GM18511 (cell line): Measurements from ENCODE around the gene IL20RB.
"Not testable (repeated sequence)": the region's sequence is repeated elsewhere in the genome, so short reads cannot be mapped to it uniquely, and the experiment has no call there.

Source experiments
- ATAC-seq: cut with Tn5 transposase; IDR thresholded peaks from one replicate; pipeline ENCODE4 v1.9.1; 2021; ENCODE audit warnings: mild to moderate bottlenecking, moderate library complexity; ENCODE audit not compliant: unreplicated experiment

Gene IL20RB

DNA sequence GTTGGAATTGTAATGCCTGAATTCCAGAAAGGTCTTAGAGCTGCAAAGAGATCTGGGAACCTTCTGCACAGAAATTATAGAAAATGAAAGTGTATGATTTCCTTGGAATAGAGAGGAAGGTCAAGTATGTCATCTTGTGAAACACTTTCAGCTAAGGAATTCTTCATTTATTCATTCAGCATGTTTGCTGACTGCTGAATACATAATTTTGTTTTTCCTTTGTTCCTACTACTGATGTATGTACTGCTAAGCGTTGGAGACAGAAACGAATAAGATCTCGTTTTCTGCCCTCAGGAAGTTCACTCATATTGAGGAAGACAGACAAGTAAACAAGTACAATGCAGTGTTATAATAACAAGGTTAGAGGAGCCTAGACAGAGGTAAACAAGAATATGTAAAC, 14.3 kb upstream of the IL20RB start:
- ATAC-seq = no peak

DNA sequence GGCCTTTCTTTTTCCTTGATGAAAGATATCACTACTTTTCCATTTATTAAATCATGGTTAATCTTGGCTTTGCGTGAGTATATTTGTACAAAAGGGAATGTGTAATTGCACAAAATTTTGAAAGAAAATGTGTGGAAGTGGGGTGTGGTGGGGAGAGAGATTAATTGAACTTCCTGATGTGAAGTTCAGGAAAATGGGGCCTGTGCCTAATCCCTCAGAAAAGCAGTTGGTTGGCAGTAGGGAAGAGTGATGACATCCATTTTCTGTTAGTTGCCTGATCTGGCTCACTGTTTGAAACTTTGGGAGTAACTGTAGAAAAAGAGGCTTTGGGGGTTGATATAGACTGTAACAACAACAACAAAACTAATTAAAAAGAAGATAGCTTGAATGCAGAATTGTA, 10.8 kb upstream of the IL20RB start:
- no peak for ATAC-seq

DNA sequence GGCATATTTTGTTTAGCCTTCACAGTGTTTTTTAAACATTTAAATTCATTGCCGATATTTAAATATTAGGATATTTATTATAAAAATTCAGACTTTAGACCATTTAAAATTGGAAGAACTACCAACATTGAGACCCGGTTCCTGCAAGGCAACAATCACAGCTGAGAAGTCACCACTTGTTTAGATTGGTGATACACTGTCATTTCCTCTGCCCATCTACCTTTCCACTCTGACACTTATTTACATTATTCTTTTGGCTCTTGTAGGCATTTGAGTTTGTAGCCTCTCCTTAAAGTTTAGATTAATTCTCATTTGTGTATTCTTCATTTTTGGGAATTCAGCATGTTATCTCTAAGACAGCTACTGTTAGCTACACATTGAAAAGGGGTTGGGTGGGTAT, 10.3 kb upstream of the IL20RB start:
- no peak for ATAC-seq

- no peak for ATAC-seq
These were observed 8.6 kb upstream of the IL20RB start for GRCh38 chr3:136949146-136949545.

GRCh38 chr3:136949708-136950107, 8.1 kb upstream of the IL20RB start:
- no peak for ATAC-seq

GRCh38 chr3:136950623-136951022, 7.2 kb upstream of the IL20RB start:
- ATAC-seq = no peak

DNA sequence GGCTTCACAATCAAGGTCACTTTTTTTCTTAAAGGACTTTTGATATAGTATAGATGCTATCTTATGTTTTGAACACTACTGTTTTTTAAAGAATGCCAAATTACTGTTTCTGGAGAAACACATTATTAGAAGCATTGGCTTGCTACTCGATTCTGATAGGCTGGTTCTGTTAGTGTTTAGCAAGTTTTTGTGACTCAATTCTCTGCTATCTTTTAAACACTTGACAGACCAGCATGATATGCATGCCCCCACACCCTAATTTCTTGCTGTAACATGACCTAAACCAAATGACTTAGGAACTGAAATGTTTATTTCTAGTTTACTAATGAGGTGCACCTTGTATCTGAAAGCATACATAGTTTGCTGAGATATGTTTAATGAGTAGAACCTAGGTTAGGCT, 5.5 kb upstream of the IL20RB start:
- no peak for ATAC-seq

DNA sequence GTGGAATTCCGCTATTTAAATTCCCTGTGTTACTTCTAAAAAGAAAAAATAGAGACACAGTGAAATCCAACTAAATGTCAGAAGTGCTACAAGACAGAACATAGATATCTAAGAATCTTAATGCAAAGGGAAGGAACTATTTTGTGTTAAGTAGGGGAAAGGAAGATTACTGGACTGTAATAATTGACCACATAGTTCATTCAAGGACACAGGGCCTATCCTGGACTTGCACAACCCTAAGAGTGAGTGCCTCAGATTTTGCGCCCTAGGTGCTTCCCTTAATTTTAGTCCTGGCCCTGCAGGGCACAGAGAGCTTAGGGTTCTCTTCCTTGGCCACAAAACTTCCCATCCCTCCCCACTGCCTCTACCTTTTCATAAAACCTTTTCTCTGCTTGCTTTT, 3.5 kb upstream of the IL20RB start:
- ATAC-seq = no peak

DNA sequence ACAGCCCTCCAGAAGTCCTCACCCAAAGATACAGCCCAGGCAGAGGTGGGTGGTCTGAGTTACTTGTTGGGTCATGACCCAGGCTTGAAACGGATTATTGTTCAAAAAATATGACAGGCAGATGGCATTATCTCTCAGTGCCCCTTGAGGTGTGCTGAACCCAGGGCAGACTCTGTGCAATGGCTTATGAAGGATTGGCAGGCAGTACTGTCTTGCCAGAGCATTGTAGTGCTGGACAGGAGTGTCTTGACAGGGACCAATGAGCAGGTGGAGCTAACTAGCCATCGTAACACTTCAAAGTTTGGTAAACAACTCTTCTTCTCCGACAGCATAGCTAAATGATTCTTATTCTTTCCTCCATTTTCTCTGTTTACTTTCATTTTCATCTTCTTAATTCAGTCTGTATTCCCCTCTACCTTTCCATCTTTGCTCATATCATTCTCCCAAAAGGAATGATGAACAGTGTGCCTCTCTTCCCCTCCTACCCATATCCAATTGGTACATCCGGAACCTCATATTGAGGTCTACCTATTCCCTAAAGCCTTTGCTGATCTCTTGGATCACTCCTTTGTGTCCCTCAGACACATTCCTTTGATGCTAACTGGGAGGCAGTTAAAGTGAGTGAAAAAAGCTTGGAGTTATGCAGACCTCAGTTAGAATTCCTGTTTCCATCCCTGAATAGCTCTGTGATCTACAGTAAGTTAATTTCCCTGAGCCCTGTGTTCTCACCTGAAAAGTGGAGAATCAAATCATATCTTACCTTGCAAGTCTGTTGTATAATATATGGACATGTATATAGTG, 2.6 kb upstream of the IL20RB start:
- ATAC-seq = no peak

DNA sequence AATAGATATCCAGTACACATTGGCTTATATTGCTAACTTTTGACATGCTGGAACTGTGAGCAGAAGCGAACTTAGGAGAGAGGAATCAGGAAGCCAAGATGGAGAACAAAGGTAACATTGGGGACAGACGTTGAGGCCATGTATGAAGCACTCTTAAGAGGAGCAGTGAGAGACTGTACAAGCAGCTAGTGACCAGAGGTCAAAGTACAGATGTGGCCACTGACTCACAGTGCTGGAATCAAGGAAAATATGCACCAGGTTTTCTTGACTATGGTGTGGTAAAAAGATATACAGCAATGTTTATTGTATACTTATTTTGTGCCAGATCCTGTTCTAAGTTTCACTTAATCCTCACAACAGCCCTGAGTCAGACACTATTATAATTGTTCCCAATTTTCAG, 2.0 kb upstream of the IL20RB start:
- ATAC-seq = no peak

- ATAC-seq = no peak
These were observed 812 bp upstream of the IL20RB start for GRCh38 chr3:136956971-136957370.

DNA sequence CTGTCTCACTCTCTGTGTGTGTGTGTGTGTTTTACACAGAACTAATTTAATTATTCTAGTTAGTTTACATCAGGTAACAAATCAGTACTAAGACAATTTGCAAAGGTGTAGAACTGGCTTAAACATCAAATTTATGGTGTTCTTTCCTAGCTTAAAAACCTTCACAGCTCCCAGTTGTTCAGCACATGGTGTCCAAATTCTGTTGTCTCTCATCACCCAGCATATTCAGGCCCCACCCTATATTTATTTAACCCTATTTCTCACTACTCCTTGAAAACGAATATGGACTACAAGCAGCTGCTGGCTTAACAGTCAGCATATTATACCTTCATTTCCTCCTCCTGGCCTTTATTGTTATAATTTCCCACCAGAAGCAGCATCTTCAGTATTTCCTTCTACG, 1.2 kb downstream of the IL20RB start:
- no peak for ATAC-seq

DNA sequence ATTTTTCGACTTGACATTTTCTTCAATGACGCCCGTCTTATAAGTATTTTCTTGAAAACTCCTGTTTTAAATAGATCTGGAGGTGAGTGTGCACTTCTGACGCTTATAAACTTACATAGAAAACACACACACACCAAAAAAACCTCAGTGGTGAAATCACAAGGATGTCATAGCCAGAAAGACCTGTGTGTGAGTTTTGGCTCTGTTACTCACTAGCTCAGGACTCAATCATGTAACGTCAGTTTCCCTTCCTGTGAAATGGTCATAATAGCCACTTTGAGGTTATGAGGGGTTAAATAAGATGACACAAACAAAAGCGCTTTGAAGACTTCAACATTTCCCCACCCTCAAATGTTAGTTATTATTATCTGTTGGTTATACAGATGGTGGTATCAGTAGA, 1.8 kb downstream of the IL20RB start:
- ATAC-seq = no peak

DNA sequence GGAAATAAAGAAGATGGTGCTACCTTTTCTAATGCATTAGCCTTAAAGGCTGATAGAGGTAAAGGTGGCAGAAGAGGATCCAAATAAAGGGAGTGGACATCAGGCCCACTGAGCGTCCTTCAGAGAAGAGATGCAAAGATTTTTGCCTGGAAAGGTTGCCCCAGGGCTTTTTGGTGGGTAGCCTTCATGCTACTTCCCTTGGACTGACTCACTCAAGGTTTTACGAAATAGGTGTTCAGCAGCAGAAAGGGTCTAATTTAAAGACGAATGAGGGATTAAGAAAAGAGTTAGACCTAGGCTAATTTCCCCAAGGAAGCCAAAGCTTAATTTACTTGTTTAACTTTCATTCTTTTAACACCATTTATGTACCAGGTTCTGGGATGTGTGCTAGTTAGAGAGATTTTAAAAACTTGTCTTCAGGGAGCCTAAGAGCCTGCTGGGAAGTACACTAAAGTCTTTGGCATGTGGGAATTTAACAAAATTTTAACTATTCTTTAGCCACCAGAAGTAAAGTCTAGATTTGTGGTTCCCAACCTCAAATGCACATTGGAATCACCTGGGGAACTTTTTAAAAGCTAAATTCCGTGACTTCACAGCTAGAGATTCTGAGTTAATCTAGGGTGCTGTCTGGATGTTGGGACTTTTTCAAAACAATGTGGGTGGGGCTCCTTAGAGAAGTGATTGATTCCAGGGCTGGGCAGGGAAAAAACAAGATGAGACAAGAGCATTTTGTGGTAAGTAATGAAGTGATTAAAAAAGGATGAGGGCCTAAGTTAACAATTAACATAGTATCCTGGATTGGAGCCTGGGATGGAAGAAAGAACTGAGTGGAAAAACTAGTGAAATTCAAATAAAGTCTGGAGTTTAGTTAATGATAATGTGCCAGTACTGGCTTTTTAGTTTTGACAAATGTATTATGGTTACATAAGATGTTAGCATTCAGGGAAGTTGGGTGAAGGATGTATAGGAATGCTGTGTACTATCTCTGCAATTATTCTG, 3.4 kb downstream of the IL20RB start:
- ATAC-seq = no peak

- ATAC-seq = no peak
These were observed 5.1 kb downstream of the IL20RB start for GRCh38 chr3:136962927-136963326.

DNA sequence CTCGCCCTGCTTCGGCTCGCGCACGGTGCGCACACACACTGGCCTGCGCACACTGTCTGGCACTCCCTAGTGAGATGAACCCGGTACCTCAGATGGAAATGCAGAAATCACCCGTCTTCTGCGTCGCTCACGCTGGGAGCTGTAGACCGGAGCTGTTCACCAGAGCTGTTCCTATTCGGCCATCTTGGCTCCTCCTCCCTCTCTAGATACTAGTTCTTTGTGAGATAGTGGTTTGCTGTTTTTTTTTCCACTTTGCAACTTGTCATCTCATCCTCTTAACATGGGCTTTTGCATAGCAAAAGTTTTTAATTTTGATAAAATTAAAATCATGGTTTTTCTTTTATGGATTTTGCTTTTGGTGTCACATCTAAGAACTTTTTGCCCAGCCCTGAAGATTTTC, 11.8 kb downstream of the IL20RB start:
- not testable (repeated sequence) for ATAC-seq

DNA sequence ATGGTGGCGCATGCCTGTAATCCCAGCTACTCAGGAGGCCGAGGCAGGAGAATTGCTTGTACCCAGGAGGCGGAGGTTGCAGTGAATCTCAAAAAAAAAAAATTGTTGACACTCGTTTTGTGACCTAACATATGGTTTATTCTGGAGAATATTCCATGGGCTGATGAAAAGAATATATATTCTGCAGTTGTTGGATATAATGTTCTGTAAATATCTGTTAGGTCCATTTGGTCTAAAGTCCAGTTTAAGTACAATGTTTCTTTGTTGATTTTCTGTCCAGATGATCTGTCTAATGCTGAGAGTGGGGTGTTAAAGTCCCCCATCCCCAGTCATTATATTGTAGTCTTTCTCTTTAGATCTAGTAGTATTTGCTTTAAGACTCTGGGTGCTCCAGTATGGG, 15.6 kb downstream of the IL20RB start:
- ATAC-seq = no peak

GRCh38 chr3:136974670-136975069, 16.9 kb downstream of the IL20RB start:
- no peak for ATAC-seq

- ATAC-seq = no peak
These were observed 21.4 kb downstream of the IL20RB start for GRCh38 chr3:136979204-136979603.

DNA sequence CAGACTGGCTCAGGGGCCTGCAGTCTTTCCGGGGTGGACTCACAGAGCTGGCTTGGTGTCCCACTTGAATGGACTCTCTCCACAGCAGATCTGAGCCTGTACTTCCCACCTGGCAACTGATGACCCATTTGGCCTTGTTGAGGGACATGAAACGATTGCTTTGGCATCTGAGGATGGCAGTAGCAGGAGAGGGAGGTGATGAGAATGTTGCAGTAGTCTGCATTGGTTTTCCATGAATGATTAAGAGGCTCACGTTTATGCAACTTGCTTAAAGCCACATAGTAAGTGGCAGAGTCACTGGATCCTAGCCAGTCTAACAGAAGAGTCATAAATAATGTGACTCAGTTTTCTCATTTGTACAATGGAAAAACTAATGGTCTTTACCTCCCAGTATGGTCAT, 21.9 kb downstream of the IL20RB start:
- ATAC-seq = no peak

DNA sequence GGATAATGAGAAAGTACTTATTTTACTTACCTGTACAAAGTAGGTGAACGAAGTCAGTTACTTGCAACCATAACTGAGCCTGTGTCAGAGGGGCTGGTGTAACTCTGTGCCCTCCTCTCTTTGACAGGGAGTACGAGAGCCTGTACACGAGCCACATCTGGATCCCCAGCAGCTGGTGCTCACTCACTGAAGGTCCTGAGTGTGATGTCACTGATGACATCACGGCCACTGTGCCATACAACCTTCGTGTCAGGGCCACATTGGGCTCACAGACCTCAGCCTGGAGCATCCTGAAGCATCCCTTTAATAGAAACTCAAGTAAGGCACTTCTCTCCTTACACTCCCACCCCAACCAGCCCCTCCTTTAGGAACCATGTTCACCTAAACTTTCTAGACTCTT, 24.2 kb downstream of the IL20RB start:
- ATAC-seq = no peak

DNA sequence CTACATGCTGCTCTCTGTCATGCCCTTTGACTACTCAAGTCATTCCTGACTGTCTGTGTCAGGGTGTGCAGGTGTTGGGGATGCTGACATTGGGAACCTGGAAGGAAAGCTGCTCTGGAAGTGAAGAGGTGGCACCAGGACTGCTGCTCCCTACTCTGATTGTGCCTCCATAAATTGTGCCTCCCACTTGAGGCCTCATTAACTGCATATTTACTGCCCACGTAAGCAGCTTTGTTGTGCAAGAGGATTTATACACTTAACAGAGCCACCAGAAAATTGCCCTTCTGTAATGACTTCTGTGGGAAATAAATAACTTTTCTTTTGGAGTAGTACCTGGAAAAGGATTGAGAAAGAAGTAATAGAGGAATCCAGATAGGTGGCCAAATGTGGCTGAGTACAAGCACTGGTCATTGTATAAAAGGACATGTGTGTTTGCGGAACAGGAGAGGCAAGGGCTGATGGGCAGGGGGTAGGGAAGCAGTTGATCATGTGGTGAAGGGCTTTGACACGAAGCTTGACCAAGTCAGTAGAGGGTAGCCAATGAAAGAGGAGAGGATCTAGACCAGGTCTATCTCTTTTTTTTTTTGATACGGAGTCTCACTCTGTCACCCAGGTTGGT, 24.8 kb downstream of the IL20RB start:
- ATAC-seq = no peak
